Stimulated activated CD4-positive, alpha-beta T cell treated with anti-CD3 and anti-CD28 coated beads, Interleukin-4, amount 100 ng/mL, for 4 hours (primary cell): ENCODE data around the gene CISH.
A peak's percentile ranks its signal among the peaks of the same experiment; 100 is the strongest.

Source experiments
- DNase-seq, 2 experiments: peaks; one replicate each; pipeline ENCODE4 v3.0.0-alpha.2; 2020

The CISH gene

GRCh38 chr3:50635066-50635465, 23.5 kb upstream of the CISH start:
- no peak for DNase-seq

GRCh38 chr3:50633230-50633790, 21.7 kb upstream of the CISH start:
- no peak for DNase-seq

GRCh38 chr3:50632450-50632849, 20.9 kb upstream of the CISH start:
- no peak for DNase-seq

GRCh38 chr3:50630877-50631276, 19.3 kb upstream of the CISH start:
- DNase-seq: no peak

GRCh38 chr3:50630394-50630793, 18.8 kb upstream of the CISH start:
- no peak for DNase-seq

- DNase-seq: no peak
Measured at GRCh38 chr3:50628601-50629000, 17.0 kb upstream of the CISH start.

- DNase-seq: peak in 1 of 2 experiments; percentile 16
Measured at GRCh38 chr3:50627407-50628051, 16.0 kb upstream of the CISH start.

GRCh38 chr3:50626401-50626800, 14.8 kb upstream of the CISH start:
- DNase-seq: no peak

GRCh38 chr3:50625231-50626182, 13.9 kb upstream of the CISH start:
- no peak for DNase-seq

GRCh38 chr3:50624634-50625033, 13.1 kb upstream of the CISH start:
- no peak for DNase-seq

GRCh38 chr3:50623840-50624474, 12.4 kb upstream of the CISH start:
- peak; percentile 41 to 75 for DNase-seq

- DNase-seq: no peak
Measured at GRCh38 chr3:50622881-50623280, 11.3 kb upstream of the CISH start.

GRCh38 chr3:50620820-50621219, 9.2 kb upstream of the CISH start:
- DNase-seq: no peak

GRCh38 chr3:50620420-50620819, 8.8 kb upstream of the CISH start:
- DNase-seq: no peak

- DNase-seq: peak; percentile 10 to 33
Measured at GRCh38 chr3:50617911-50618481, 6.4 kb upstream of the CISH start.

- peak in 1 of 2 experiments; percentile 46 for DNase-seq
Measured at GRCh38 chr3:50617096-50617791, 5.7 kb upstream of the CISH start, which contains the start of gene MAPKAPK3. MAPKAPK3 (plus strand) TSS chr3:50617151; CDS start chr3:50617566, 415 bp downstream.

- DNase-seq: peak; percentile 94
Measured at GRCh38 chr3:50616770-50617095, 5.2 kb upstream of the CISH start.

- peak; percentile 77 to 82 for DNase-seq
Measured at GRCh38 chr3:50616003-50616769, 4.6 kb upstream of the CISH start.

GRCh38 chr3:50615190-50615589, 3.6 kb upstream of the CISH start:
- DNase-seq: no peak

- peak in 1 of 2 experiments; percentile 11 for DNase-seq
Measured at GRCh38 chr3:50612970-50613846, 1.6 kb upstream of the CISH start.
